Measurements from ENCODE around the gene THYN1. TPM values are rescaled to one million over a fixed set of nuclear protein-coding genes. Genes with fewer than 3 reads are reported as not detected.

THYN1 gene
- total RNA-seq, 2 experiments from 2014 or later = 70.1 to 75.3 TPM

- Mint-ChIP-seq H3K36me3 (ENCODE audit: low read depth) (peaks cover 18% of the 10 kb centered on the region), H3K4me3 (no peak overlapping the region), H3K27me3 (peaks cover 4% of the 10 kb centered on the region), H3K27ac (no peak overlapping the region), H3K9me3 (peaks cover 2% of the 10 kb centered on the region), H3K4me1 (ENCODE audit: low read depth) (peaks cover 21% of the 10 kb centered on the region)
- no peak for TF ChIP-seq CTCF (IDR thresholded peaks at IDR 0.05)
- ATAC-seq (no peak), DNase-seq (no peak)
- CTCF ChIA-PET = interaction anchor here (8.7 kb wide), 1 partner anchor 15 kb away, joined by 76 read pairs; no protein-coding TSS in a partner anchor
- intact Hi-C loops (cut with micrococcal nuclease) = no loop called here
- POLR2A ChIA-PET = interaction anchor here (0.6 to 3.9 kb wide), 5 partner anchors 30 to 88 kb away, joined by 3 to 28 read pairs (median 5); partner anchors contain the start of genes GLB1L2, NCAPD3 and VPS26B
Observed at GRCh38 chr11:134278356-134278755, 25.2 kb upstream of the THYN1 start.

- Mint-ChIP-seq H3K27me3 (peaks cover 4% of the 10 kb centered on the region), H3K4me3 (peak overlapping the region; percentile 76), H3K36me3 (ENCODE audit: low read depth) (peaks cover 21% of the 10 kb centered on the region), H3K27ac (peak overlapping the region; percentile 8), H3K9me3 (peaks cover 2% of the 10 kb centered on the region), H3K4me1 (ENCODE audit: low read depth) (peaks cover 30% of the 10 kb centered on the region)
- ChIA-PET CTCF (interaction anchor here (1.7 to 8.7 kb wide), 3 partner anchors 10 to 20 kb away, joined by 5 to 76 read pairs (median 10); no protein-coding TSS in a partner anchor), POLR2A (interaction anchor here (0.9 to 3.9 kb wide), 6 partner anchors 15 to 87 kb away, joined by 3 to 28 read pairs (median 5); partner anchors contain the start of genes GLB1L2, NCAPD3 and VPS26B)
- ATAC-seq = no peak
- TF ChIP-seq CTCF (IDR thresholded peaks at IDR 0.05) = no peak
- intact Hi-C loops (cut with micrococcal nuclease) = no loop called here
- DNase-seq = no peak
Observed at GRCh38 chr11:134277183-134278001, 24.2 kb upstream of the THYN1 start.

- TF ChIP-seq CTCF (IDR thresholded peaks at IDR 0.05) = peak; percentile 3
- peak overlapping the region; percentile 88 for H3K4me3 Mint-ChIP-seq
- H3K27me3 Mint-ChIP-seq = peaks cover 4% of the 10 kb centered on the region
- CTCF ChIA-PET = interaction anchor here (1.3 to 8.7 kb wide), 8 partner anchors 9 to 73 kb away, joined by 3 to 76 read pairs (median 7); partner anchors contain the start of genes ACAD8 and VPS26B
- peaks cover 23% of the 10 kb centered on the region for H3K36me3 Mint-ChIP-seq (ENCODE audit: low read depth)
- peak overlapping the region; percentile 96 for H3K27ac Mint-ChIP-seq
- peaks cover 2% of the 10 kb centered on the region for H3K9me3 Mint-ChIP-seq
- peak; percentile 11 for ATAC-seq
- DNase-seq = no peak
- intact Hi-C loops (cut with micrococcal nuclease) = no loop called here
- POLR2A ChIA-PET = interaction anchor here (0.9 to 3.9 kb wide), 8 partner anchors 10 to 57 kb away, joined by 3 to 28 read pairs (median 6); partner anchors contain the start of genes GLB1L2, NCAPD3 and VPS26B
- H3K4me1 Mint-ChIP-seq (ENCODE audit: low read depth) = peaks cover 32% of the 10 kb centered on the region
Observed at GRCh38 chr11:134276396-134277182, 23.4 kb upstream of the THYN1 start.

- intact Hi-C loops (cut with micrococcal nuclease) = no loop called here
- peaks cover 23% of the 10 kb centered on the region for H3K36me3 Mint-ChIP-seq (ENCODE audit: low read depth)
- H3K4me3 Mint-ChIP-seq = peak within 1 kb of the TSS; percentile 88
- peak; percentile 87 for DNase-seq
- peak; percentile 52 for TF ChIP-seq CTCF (IDR thresholded peaks at IDR 0.05)
- peak; percentile 89 for ATAC-seq
- H3K9me3 Mint-ChIP-seq = peaks cover 2% of the 10 kb centered on the region
- peaks cover 35% of the 10 kb centered on the region for H3K4me1 Mint-ChIP-seq (ENCODE audit: low read depth)
- POLR2A ChIA-PET = interaction anchor here (0.9 to 3.9 kb wide), 7 partner anchors 10 to 57 kb away, joined by 3 to 28 read pairs (median 8); partner anchors contain the start of genes GLB1L2, NCAPD3 and VPS26B
- CTCF ChIA-PET = interaction anchor here (0.7 to 8.7 kb wide), 11 partner anchors 8 to 160 kb away, joined by 3 to 76 read pairs (median 7); partner anchors contain the start of genes ACAD8 and VPS26B
- H3K27me3 Mint-ChIP-seq = peaks cover 4% of the 10 kb centered on the region
- H3K27ac Mint-ChIP-seq = peak within 1 kb of the TSS; percentile 96
Observed at GRCh38 chr11:134275534-134276395, 22.6 kb upstream of the THYN1 start, which contains the start of gene GLB1L3. Gene GLB1L3 (plus strand): TSS chr11:134276379. CDS start chr11:134276741, 362 bp downstream.
